ENCODE data around the gene NOTCH1. TPM values are rescaled to one million over a fixed set of nuclear protein-coding genes. Genes with fewer than 3 reads are reported as not detected.

The NOTCH1 gene
- total RNA-seq, 2 experiments from 2014 or later: 45.7 to 47.6 TPM

- H3K4me1 Mint-ChIP-seq (ENCODE audit: low read depth): no peaks in the 10 kb centered on the region
- CTCF ChIA-PET: no interaction called here
- POLR2A ChIA-PET: no interaction called here
- DNase-seq (no peak), ATAC-seq (no peak)
- H3K4me3 Mint-ChIP-seq: no peak overlapping the region
- peaks cover 2% of the 10 kb centered on the region for H3K9me3 Mint-ChIP-seq
- no peaks in the 10 kb centered on the region for H3K27me3 Mint-ChIP-seq
- peaks cover 18% of the 10 kb centered on the region for H3K36me3 Mint-ChIP-seq (ENCODE audit: low read depth)
- intact Hi-C loops (cut with micrococcal nuclease): no loop called here
- no peak for TF ChIP-seq CTCF (IDR thresholded peaks at IDR 0.05)
- no peak overlapping the region for H3K27ac Mint-ChIP-seq
Measured at GRCh38 chr9:136496801-136497620, 48.8 kb downstream of the NOTCH1 start.

- no peak overlapping the region for H3K27ac Mint-ChIP-seq
- no peak for TF ChIP-seq CTCF (IDR thresholded peaks at IDR 0.05)
- no peaks in the 10 kb centered on the region for H3K4me1 Mint-ChIP-seq (ENCODE audit: low read depth)
- DNase-seq: no peak
- no peak for ATAC-seq
- intact Hi-C loops (cut with micrococcal nuclease): no loop called here
- H3K36me3 Mint-ChIP-seq (ENCODE audit: low read depth): peaks cover 16% of the 10 kb centered on the region
- no peaks in the 10 kb centered on the region for H3K27me3 Mint-ChIP-seq
- peaks cover 2% of the 10 kb centered on the region for H3K9me3 Mint-ChIP-seq
- ChIA-PET CTCF (no interaction called here), POLR2A (interaction anchor here (0.9 kb wide), 1 partner anchor 45 kb away, joined by 3 read pairs; no protein-coding TSS in a partner anchor)
- H3K4me3 Mint-ChIP-seq: no peak overlapping the region
Measured at GRCh38 chr9:136496181-136496580, 49.7 kb downstream of the NOTCH1 start.

DNA sequence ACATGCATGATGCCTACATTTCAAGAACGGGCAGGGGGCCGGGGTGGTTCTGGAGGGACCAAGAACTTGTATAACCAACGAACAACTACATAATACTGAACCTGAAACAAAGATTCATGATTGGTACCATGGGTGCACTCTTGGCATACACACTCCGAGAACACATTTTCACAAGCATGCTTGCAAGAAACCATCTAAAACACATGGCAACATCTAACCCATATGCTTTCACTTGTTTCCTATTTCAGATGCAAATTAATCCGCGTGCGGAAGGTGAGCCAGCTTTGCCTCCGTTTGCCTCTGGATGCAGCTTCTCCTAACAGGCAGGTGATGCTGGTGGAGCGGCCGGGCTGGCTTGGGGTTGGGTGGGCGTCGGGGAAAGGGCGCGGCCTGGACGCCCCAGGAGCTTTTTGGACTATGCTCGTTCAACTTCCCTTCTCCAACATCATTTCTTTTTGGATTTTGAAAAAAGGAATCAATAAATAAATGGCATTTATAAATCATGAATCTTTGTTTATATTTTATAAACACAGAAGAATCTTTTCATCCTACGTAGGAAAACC is 50.5 kb downstream of the NOTCH1 start:
- intact Hi-C loops (cut with micrococcal nuclease): no loop called here
- CTCF ChIA-PET: no interaction called here
- no peak for TF ChIP-seq CTCF (IDR thresholded peaks at IDR 0.05)
- H3K27ac Mint-ChIP-seq: no peak overlapping the region
- H3K4me1 Mint-ChIP-seq (ENCODE audit: low read depth): no peaks in the 10 kb centered on the region
- no peak overlapping the region for H3K4me3 Mint-ChIP-seq
- DNase-seq (no peak), ATAC-seq (no peak)
- H3K36me3 Mint-ChIP-seq (ENCODE audit: low read depth): peaks cover 16% of the 10 kb centered on the region
- H3K27me3 Mint-ChIP-seq: no peaks in the 10 kb centered on the region
- H3K9me3 Mint-ChIP-seq: peaks cover 2% of the 10 kb centered on the region
- POLR2A ChIA-PET: interaction anchor here (0.9 kb wide), 1 partner anchor 45 kb away, joined by 3 read pairs; no protein-coding TSS in a partner anchor

DNA sequence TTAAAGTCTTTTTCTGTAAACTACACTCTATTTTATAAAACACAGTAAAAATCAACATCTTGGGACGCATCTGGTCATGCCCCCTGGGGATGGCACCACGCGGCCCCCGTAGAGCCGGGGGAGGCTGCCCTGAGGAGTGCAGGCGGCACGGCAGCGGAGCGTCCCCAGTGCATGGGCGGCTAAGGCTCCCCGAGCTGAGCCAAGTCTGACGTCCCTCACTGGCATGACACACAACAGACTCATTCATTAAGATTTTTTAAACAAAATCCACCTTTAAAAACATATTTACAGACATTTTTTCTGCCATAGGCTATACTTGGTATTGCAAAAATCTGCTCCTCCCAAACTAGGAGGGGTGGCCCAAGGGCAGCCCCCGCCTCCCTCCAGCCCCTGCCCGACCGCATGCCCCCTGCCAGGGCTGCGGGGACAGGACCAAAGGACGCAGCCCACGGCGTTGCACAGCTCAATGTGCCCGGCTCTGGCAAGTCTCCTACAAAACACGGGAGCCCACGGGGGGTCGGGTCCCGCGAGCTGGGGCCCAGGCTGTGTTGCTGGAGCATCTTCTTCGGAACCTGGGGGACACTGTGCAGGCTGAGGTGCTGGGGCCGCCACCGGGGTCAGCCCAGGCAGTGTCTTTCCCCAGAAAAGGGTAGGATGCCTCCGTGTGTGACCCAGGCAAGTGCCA is 51.2 kb downstream of the NOTCH1 start:
- no peaks in the 10 kb centered on the region for H3K27me3 Mint-ChIP-seq
- no peak overlapping the region for H3K27ac Mint-ChIP-seq
- H3K4me3 Mint-ChIP-seq: no peak overlapping the region
- intact Hi-C loops (cut with micrococcal nuclease): no loop called here
- H3K4me1 Mint-ChIP-seq (ENCODE audit: low read depth): no peaks in the 10 kb centered on the region
- DNase-seq: no peak
- POLR2A ChIA-PET: no interaction called here
- peaks cover 2% of the 10 kb centered on the region for H3K9me3 Mint-ChIP-seq
- CTCF ChIA-PET: no interaction called here
- H3K36me3 Mint-ChIP-seq (ENCODE audit: low read depth): peaks cover 16% of the 10 kb centered on the region
- no peak for TF ChIP-seq CTCF (IDR thresholded peaks at IDR 0.05)
- no peak for ATAC-seq

- TF ChIP-seq CTCF (IDR thresholded peaks at IDR 0.05): no peak
- Mint-ChIP-seq H3K36me3 (ENCODE audit: low read depth) (peaks cover 14% of the 10 kb centered on the region), H3K9me3 (peaks cover 2% of the 10 kb centered on the region), H3K27ac (no peak overlapping the region), H3K27me3 (no peaks in the 10 kb centered on the region), H3K4me1 (ENCODE audit: low read depth) (no peaks in the 10 kb centered on the region), H3K4me3 (no peak overlapping the region)
- ATAC-seq (no peak), DNase-seq (no peak)
- intact Hi-C loops (cut with micrococcal nuclease): no loop called here
- POLR2A ChIA-PET: interaction anchor here (0.8 kb wide), 1 partner anchor 36 kb away, joined by 3 read pairs; no protein-coding TSS in a partner anchor
- CTCF ChIA-PET: no interaction called here
Measured at GRCh38 chr9:136494012-136494411, 51.8 kb downstream of the NOTCH1 start.

Data from activated CD8-positive, alpha-beta T cell treated with anti-CD3 and anti-CD28 coated beads for 36 hours (primary cell).